Dermis microvascular lymphatic vessel endothelial cell (primary cell): ENCODE measurements around the gene HCFC1. TPM values are rescaled to one million over a fixed set of nuclear protein-coding genes. Genes with fewer than 3 reads are reported as not detected.
"Not testable (repeated sequence)": the region's sequence is repeated elsewhere in the genome, so short reads cannot be mapped to it uniquely, and the experiment has no call there.

Source experiments
- DNase-seq, 2 donors: peaks; one replicate each; pipeline versions ENCODE4 v3.0.0 to v3.0.0-alpha.2; 2010; ENCODE audit warnings: low read depth in 2 of 2
- total RNA-seq: library from RNA; depleted of rRNA; stranded (reverse); fragments of >200 nt; gene quantifications from 2 replicates; pipeline ENCODE4 v1.2.1, GENCODE V29; 2014

Gene HCFC1
- total RNA-seq, 1 donor from 2014 or later: 10.0 TPM

DNA sequence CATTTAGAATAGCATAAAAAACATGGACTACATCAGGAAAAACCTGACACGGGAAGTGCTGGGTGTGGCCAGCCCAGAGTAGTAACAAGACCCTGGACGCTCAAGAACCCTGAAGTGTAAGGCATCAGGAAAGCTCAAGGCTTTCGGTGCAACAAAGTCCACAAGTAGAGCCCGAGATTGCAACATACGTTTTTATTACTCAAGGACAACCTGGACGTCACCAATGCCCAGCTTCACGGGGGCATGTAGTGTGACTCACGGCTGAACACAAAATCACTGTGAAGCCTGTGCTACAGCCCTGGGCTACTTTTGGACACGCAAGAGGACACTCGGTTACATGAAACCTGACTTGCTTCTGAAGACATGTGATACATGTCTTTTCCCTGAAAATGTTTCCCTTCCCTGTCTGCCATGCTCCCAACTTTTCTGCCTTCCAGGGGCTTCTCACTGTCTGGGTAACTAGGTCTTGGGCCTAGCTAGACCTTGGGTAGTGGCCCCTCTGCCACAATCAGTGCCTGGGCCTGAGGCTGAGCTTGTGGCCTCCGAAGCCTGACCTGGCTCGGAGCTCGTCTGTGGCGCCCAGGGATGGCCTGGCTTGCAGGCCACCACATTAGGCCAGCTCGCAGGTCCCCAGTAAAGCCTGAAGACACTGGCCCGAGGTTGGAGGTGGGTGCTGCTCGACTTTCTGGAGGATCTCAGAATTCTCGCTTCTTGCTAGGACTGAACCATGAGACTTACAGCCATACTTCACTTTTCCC, 38.9 kb upstream of the HCFC1 start:
- no peak for DNase-seq

- DNase-seq: no peak
Measured at GRCh38 chrX:154008521-154008920, 36.9 kb upstream of the HCFC1 start.

DNA sequence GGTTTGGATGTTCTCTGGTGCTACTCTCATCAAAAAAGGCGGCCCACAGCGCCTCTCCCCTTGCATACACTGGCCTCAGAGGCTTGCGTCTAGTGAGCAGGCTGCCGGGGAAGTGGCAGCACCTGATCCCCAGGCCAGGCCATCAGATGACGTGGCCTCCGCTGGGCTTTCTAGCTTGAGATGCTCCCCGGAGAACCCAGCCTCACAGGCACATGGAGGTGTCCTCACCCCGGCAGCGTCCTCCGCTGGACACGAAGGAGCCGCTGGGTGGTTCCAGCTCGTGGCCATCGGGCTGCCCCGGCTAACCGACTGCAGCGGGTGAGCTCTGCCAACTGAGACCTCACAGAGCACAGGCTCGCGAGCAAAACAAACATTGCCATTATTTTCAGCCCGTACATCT, 35.3 kb upstream of the HCFC1 start:
- no peak for DNase-seq

- DNase-seq: no peak
Measured at GRCh38 chrX:154004315-154004714, 32.7 kb upstream of the HCFC1 start.

- no peak for DNase-seq
Measured at GRCh38 chrX:154002215-154002719, 30.6 kb upstream of the HCFC1 start.

GRCh38 chrX:154000051-154000450, 28.4 kb upstream of the HCFC1 start:
- no peak for DNase-seq

GRCh38 chrX:153999359-154000037, 27.9 kb upstream of the HCFC1 start:
- no peak for DNase-seq

GRCh38 chrX:153995504-153995903, 23.9 kb upstream of the HCFC1 start:
- no peak for DNase-seq

DNA sequence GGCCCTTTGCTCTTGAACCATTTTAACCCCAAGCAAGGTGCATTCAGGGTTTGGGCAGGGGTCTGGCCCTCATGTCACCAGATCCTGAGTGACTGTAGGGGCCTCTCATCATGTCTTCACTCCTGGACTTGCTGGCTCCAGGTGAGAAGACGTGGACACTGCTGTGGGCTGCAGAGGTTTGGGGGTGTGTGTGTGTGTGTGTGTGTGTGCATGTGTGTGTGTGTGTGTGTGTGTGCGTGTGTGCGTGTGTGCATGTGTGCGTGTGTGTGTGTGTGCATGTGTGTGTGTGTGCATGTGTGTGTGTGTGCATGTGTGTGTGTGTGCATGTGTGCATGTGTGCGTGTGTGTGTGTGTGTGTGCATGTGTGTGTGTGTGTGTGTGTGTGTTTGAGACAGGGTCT, 22.8 kb upstream of the HCFC1 start:
- DNase-seq: not testable (repeated sequence)

GRCh38 chrX:153993978-153994377, 22.4 kb upstream of the HCFC1 start:
- no peak for DNase-seq

DNA sequence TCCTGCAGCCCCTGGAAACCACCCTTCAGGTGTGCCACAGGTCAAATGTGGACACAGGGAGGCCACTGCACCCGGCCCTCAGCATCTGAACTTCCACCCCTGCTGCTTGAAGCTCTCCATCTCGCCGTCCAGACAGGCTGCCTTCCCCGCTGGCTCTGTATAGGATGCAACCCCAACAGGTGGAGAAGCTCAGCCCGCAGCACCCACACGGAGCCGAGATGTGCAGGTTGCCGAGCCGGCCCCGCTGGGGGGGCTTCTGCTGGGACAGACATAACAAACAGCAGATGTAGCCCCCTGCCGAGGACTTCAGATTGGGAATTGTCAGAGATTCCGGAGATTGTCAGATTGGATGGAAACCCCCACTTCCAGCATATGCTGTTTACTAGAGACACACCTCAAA, 21.5 kb upstream of the HCFC1 start:
- no peak for DNase-seq

DNA sequence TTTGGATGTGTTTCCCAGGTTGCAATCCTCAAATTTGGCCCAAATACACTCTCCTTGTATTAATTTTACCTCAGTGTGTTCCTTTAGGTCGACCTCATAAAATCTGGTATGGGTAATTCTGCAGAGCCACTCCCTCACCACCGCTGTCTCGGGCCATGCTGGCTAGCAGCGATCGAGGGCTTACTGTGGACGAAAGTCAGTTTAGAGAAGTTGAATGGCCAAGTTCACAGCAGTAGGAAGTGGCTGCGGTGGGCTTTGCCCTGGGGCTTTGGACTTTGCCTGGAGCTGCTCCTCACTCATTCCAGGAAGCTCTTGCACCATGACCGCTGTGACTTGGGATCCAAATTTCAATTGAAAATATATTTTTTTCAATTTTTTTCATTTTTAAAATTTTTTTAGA, 20.6 kb upstream of the HCFC1 start:
- no peak for DNase-seq

GRCh38 chrX:153991013-153991580, 19.5 kb upstream of the HCFC1 start:
- DNase-seq: no peak

DNA sequence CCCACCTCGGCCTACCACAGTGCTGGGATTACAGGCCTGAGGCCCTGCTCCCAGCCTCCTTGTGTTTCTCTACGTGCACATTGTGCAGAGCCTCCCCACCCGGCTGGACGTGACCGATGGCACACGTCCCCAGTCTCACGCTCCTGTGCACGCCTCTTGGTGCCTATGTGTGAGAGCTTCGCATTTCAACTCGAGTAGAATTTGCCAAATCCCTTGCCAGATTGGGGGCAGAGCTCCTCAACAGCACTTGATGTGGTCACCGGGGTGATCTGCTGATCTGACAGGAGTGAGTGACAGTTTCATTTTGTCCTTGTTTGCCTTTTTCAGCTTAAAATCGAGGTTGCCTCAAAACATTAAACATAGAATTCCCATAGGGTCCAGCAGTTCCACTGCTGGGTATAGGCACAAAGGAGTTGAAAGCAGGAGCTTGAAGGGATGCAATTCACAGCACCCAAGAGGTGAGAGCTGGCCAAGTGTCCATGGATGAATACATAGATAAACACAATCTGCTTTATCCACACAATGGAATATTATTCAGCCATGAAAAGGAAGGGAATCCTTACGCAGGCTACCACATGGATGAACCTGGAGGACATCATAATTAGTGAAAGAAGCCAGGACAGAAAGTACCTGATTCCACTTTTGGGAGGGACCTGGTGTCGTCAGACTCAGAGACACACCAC, 18.5 kb upstream of the HCFC1 start:
- DNase-seq: no peak

DNA sequence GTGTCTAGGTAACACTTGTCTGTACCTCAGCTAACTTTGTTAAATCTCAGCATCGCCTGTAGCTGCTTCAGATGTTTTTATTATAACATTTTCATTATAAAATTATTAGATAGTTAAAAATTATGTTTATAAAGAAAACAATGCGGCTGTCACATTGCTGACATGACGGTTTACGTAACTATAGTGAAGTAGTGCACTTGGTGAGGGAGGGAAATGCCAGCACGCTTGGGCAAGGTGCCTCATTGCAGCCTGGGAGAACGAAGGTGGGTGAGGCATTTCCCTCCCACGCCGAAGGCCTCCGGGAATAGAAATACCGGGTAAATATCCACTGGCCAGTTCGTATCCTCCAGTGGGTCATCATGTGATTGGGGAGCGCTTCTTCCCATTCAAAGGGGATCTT, 16.9 kb upstream of the HCFC1 start:
- DNase-seq: no peak

DNA sequence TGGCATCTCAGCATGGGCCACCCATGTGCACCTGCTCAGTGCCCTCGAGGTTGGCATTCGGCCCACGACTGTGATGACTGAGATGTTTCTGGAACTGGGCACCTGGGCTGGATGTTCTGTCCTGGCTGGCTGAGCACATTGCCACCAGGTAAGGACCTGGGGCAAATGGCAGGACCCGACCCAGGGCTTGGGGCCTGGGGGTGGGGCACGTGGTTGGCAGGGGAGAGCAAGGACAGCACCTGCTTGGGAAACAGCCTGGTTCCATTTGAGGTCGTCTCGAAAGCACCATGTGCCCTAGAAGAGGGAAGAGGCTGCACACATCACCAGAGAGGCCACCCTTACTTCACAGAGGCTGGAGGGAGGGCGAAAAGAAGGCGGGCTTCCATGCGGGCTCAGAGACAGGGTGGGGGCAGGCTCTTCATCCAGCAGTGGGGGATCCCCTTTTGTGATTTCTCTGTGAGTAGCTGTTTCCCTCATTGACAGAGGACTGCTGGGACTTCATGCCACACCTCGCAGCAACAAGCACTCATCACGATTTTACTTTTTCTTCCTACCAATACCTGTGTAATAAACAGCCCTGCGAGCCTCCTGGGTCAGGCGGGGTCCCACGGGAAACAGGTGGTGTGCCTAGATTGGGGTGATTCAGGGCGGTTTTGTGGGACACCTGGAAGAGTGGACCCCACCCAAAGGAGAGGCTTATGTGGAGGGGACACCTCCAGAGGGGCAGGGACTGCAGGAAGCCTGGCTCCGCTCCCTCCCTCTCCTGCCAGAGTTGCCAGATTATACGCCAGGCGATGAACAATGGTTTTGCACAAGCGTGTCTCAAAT, 12.9 kb upstream of the HCFC1 start:
- no peak for DNase-seq

DNA sequence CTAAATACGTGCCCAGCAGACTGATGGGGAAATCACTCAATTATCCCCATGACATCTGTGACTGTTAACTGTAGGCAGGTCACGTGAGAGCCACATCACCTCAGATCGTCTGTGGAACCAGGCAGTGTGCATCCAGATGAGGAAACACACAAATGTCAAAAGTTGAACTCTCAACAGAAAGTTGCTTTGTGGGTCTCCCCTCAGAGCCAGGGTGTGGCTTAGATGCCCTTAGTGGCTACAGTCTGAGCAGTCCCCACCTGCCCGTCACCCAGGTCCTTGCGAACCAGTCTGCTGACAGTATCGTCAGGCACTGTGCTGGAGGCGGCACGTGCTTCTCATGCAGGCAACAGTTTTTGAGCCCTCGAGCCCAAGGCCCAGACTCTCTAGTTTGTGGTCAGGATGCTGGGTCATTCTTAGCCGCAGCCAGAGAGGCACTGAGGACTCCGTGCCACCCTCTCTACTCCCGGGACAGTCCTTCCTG, 11.7 kb upstream of the HCFC1 start:
- no peak for DNase-seq

DNA sequence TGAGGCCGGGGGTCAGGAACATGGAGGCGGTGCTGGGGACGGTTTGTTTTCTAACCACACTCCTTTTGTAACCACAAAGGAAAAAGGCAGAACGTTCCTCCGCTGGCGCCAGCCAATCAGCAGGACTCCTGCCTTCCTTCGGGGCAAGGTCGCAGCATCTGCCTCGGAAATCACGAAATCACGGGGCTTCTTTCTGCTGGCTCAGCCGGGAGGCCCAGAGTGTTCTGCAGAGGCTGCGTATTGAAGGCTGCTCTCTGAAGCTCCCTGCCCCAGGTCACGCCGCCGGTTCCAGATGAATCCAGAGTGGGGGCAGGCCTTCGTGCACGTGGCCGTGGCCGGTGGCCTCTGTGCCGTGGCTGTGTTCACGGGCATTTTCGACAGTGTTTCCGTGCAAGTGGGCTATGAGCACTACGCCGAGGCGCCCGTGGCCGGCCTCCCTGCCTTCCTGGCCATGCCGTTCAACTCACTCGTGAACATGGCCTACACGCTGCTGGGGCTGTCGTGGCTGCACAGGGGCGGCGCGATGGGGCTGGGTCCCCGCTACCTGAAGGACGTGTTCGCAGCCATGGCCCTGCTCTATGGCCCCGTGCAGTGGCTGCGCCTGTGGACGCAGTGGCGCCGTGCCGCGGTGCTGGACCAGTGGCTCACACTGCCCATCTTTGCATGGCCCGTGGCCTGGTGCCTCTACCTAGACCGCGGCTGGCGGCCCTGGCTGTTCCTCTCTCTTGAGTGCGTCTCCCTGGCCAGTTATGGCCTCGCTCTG, 10.3 kb upstream of the HCFC1 start:
- no peak for DNase-seq

DNA sequence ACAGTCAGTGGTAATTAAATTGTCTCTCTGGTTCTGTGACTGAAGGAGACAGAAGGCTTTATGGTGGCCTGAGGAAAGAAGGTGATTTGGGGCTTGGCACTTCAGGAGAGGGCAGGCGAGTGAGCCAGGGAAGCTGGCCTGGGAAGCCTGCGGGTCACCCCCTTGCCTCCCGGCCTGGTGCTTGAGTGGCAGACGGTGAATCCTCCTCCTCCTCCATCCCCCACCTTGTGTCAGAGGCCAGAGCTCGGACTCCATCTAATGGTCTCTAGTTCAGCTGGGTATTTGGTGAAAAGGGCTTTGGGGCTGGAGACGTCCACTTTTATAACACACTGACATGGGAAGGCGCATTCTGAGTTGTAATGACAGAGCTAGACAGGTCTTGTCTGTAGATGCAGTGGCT, 9.6 kb upstream of the HCFC1 start:
- no peak for DNase-seq

DNA sequence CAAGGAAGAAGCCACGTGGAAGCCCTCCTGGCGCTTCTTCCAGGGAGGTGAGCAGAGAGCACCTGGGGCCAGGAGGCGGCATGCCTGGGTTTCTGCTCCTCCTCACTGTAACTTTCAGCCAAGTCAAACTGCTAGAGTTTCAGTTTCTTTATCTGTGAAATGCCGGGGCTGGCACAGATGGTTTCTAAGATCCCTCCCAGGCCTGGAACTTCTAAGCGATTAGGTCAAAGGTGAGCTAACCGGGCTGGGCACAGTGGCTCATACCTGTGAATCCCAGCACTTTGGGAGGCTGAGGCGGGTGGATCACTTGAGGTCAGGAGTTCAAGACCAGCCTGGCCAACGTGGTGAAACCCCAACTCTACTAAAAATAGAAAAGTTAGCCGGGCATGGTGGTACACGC, 8.8 kb upstream of the HCFC1 start:
- not testable (repeated sequence) for DNase-seq
